Activated T-helper 17 cell treated with anti-CD3 and anti-CD28 coated beads, Interleukin-2, amount 50 U/mL, for 72 hours (primary cell): ENCODE measurements around the gene RSU1. TPM values are rescaled to one million over a fixed set of nuclear protein-coding genes. Genes with fewer than 3 reads are reported as not detected.

Source experiments
- ATAC-seq: fragments of 150-1000 bp; cut with Tn5 transposase; replicated peaks from 2 replicates; pipeline ENCODE4 v1.10.0; 2021; ENCODE audit warnings: mild to moderate bottlenecking, moderate library complexity
- H3K27ac Mint-ChIP-seq: one replicate; pipeline ENCODE4 v1.8.0; 2022; ENCODE audit warnings: mixed read lengths
- H3K27me3 Mint-ChIP-seq: one replicate; pipeline ENCODE4 v1.8.0; 2022; ENCODE audit warnings: mixed read lengths
- H3K36me3 Mint-ChIP-seq: one replicate; pipeline ENCODE4 v1.8.0; 2022; ENCODE audit warnings: low read depth, mild to moderate bottlenecking, mixed read lengths
- H3K4me1 Mint-ChIP-seq: one replicate; pipeline ENCODE4 v1.8.0; 2022; ENCODE audit warnings: mixed read lengths
- H3K4me3 Mint-ChIP-seq: one replicate; pipeline ENCODE4 v1.8.0; 2022; ENCODE audit warnings: mild to moderate bottlenecking, mixed read lengths
- H3K9me3 Mint-ChIP-seq: one replicate; pipeline ENCODE4 v1.8.0; 2022; ENCODE audit warnings: mixed read lengths
- total RNA-seq, 2 donors: library from RNA; stranded (reverse); gene quantifications; one replicate each; pipeline ENCODE4 v1.2.3, GENCODE V29; 2022

The RSU1 gene
- 10 to 100 TPM; 56.1 to 87.8 TPM for total RNA-seq

DNA sequence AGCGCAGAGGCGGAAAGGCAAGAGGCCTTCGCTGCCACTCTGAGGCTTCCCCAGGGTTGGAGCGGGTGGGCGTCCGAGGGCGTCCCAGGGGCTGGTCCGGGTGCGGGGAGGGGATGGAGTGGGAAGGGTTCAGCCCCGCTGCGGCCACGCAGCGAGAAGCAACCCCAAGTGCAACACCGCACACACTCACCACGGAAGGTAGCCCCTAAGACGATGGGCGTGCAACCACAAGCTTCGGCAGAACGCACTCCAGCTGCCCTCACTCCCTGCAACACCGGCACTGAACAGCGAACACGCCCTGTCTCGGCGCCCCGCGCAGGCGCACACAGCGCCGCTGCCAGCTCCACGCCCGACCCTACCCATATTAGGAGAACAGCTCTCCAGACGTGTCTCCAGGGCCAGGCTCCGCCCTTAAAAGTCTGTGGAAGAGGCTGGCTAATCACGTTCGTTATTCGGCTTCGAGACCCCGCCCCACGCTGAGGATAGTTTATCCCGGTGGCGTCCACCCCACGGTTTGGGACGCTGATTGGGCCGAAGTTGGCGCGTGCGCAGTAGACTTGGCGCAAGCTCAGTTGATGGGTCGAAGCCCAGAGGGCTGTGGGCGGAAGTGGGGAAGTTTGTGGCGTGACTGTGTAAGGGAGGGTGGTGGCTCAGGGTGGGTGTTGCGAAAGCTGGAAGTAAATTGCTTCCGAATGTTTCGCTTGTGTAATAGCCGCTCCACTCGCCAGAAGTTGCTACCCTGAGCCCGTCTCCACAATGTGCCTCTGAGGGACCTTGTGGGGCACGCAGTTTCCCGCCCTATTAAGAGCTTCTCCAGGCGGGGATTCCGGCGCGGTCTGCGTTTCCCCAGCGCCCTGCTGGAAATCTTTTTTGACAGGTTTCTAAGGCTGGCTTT, at the start of gene RSU1:
RSU1 (minus strand) TSS at position 300 of the 895 bp plus-strand sequence. CDS start 343 bp downstream, outside the sequence.
- Mint-ChIP-seq H3K9me3 (peaks cover 8% of the 10 kb centered on the region), H3K27me3 (no peaks in the 10 kb centered on the region), H3K4me1 (peaks cover 14% of the 10 kb centered on the region), H3K4me3 (peak within 1 kb of the TSS; percentile 93), H3K27ac (peak within 1 kb of the TSS; percentile 86), H3K36me3 (peaks cover 29% of the 10 kb centered on the region)
- ATAC-seq = peak; percentile 97

DNA sequence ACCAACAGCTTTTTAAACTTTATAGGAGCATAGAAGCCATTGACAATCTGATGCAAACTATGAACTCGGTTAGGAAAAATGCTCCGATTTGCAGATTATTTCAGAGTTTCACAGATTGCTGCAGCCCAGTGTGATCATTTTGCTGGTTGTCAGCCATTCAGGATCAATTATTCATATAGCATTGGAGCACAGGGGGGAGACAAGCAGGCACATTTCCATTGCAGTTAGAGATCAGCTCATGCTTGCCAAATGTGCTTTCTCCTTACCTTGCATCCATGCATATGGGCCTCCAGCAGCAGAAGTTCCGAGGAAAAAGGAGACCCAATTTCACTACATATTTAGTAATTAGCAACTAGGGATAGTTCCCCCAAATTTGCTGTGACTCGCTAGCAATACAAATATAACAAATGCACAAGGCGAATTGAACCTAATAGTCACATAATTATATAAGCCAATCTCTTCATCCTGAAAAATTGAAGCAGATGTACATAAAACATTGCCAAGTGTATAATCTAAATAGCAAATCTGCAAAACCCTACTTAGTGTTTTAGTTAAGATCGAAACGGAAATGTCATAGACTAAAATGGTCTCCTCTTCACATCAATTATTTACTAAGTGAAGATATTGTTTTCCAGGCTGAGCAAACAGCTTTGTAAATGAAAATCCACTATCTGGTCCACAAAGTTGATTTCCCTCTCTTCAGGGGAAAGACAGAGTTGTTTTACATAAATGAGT, 49.5 kb upstream of the RSU1 start:
- no peaks in the 10 kb centered on the region for H3K9me3 Mint-ChIP-seq

DNA sequence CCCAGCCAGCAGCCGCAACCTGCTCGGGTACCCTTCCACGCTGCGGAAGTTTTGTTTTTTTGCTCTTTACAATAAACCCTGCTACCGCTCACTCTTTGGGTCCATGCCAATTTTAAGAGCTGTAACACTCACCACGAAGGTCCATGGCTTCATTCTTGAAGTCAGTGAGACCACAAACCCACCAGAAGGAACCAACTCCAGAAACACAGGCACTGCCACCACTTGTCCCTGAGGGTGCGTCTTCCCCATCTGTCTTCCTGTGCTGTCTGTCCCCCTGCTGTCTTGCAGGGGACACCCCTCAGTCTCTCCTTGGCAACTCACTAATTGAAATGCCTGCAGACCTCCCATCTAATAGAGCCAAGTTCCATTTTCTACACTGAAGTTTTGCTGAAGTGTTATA, 48.5 kb upstream of the RSU1 start:
- H3K9me3 Mint-ChIP-seq = peaks cover 2% of the 10 kb centered on the region
- H3K4me3 Mint-ChIP-seq = no peak overlapping the region
- no peak for ATAC-seq
- no peaks in the 10 kb centered on the region for H3K36me3 Mint-ChIP-seq
- H3K27ac Mint-ChIP-seq = no peak overlapping the region
- H3K27me3 Mint-ChIP-seq = no peaks in the 10 kb centered on the region
- no peaks in the 10 kb centered on the region for H3K4me1 Mint-ChIP-seq

More for the DNA sequence above, 49.5 kb upstream of the RSU1 start:
- Mint-ChIP-seq H3K27ac (no peak overlapping the region), H3K4me3 (no peak overlapping the region), H3K27me3 (no peaks in the 10 kb centered on the region), H3K36me3 (no peaks in the 10 kb centered on the region), H3K4me1 (no peaks in the 10 kb centered on the region)
- ATAC-seq = no peak

DNA sequence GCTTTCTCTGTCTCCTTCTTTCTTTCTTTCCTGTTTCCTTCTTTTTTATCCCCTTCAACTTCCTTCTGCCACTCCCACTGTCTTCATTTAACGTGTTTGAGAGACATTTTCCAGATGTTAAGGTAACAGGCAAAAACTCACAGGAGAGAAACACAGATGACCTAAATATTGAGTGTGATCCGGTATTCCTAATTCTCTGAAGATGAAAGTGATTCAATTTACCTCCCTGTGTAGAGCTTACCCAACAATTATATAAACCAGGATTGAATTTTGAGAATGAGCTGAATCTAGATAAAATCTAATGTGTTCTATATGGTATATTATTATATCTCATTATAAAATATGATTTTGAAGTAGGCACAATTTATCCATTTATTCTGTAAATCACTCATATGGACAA, 46.5 kb upstream of the RSU1 start:
- Mint-ChIP-seq H3K27me3 (no peaks in the 10 kb centered on the region), H3K36me3 (no peaks in the 10 kb centered on the region), H3K9me3 (peaks cover 5% of the 10 kb centered on the region), H3K4me1 (no peaks in the 10 kb centered on the region), H3K4me3 (no peak overlapping the region), H3K27ac (no peak overlapping the region)
- ATAC-seq = no peak

DNA sequence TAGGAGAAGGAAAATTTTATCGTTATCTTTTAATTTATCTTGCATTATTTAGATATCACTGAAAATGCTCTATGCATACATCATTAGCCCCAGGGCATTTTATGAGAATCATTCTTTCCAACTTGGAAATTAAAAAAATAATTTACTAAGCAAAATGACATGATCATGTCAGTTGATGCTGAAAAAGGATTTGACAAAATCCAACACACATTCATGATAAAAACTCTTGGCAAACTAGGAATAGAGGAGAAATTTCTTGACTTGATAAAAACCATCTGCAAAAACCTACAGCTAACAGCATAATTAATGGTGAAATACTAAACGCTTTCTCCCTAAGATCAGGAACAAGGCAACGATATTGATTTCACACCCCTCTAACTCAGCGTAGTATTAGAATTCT, 40.2 kb upstream of the RSU1 start:
- no peak for ATAC-seq
- Mint-ChIP-seq H3K27me3 (peaks cover 2% of the 10 kb centered on the region), H3K4me3 (no peak overlapping the region), H3K27ac (no peak overlapping the region), H3K36me3 (no peaks in the 10 kb centered on the region), H3K9me3 (peaks cover 5% of the 10 kb centered on the region), H3K4me1 (no peaks in the 10 kb centered on the region)

DNA sequence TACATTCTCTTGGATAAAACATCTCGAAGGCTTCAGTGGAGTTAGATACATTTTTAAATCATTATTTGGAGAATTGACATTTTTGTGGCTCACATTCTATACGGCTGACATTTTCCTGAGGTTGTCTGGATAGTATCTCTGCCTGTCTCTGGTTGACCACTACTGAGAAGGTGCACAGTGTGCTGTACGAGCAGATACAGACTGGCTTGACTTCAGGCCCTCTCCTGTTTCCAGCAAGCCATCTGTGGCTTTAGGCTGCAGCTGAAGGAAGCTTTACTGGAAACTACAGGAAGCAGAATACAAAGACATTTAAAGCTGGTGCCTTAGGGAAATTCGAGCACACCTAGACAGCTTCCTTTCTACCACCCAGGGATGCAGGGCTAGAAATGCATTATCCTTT, 39.3 kb upstream of the RSU1 start:
- Mint-ChIP-seq H3K36me3 (no peaks in the 10 kb centered on the region), H3K27ac (no peak overlapping the region), H3K9me3 (peaks cover 5% of the 10 kb centered on the region), H3K27me3 (peaks cover 2% of the 10 kb centered on the region), H3K4me3 (no peak overlapping the region), H3K4me1 (no peaks in the 10 kb centered on the region)
- no peak for ATAC-seq

DNA sequence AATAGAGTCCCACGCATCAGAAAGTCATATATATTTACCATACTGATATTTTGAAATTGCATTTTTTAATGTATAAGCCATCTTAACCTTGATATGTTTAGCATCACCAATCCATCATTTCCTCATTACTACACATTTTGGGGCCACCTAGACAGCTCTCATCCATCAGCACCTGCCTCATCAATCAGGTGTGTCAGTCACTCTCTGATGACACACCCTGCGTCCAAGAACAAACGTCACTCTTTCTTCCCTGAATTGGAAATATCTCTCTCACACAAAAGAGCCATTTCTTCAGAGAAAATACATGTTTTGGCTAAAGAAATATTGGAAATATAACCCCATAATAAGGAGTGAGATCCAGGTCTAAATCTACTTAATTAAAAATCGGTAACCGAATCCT, 38.9 kb upstream of the RSU1 start:
- no peak for ATAC-seq
- H3K27ac Mint-ChIP-seq = no peak overlapping the region
- peaks cover 5% of the 10 kb centered on the region for H3K9me3 Mint-ChIP-seq
- no peaks in the 10 kb centered on the region for H3K36me3 Mint-ChIP-seq
- peaks cover 2% of the 10 kb centered on the region for H3K27me3 Mint-ChIP-seq
- no peak overlapping the region for H3K4me3 Mint-ChIP-seq
- no peaks in the 10 kb centered on the region for H3K4me1 Mint-ChIP-seq

DNA sequence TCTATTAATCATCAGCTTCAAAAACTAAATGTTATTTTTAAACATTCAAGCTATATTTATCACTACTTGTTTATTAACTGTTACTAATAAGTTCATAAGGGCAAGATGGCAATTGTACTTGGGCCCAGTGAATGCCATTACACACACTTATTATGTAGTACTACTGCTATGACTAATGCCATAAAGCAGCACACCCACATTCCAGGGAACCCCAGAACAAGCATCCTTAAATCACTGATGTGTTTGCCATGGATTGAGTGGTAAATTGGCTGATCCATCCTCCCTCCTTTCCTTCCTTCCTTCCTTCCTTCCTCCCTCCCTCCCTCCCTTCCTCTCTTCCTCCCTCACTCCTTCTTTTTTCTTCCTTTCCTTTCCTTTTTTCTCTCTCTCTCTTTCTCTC, 37.4 kb upstream of the RSU1 start:
- H3K27me3 Mint-ChIP-seq = peaks cover 2% of the 10 kb centered on the region
- no peaks in the 10 kb centered on the region for H3K36me3 Mint-ChIP-seq
- no peaks in the 10 kb centered on the region for H3K4me1 Mint-ChIP-seq
- ATAC-seq = no peak
- H3K4me3 Mint-ChIP-seq = no peak overlapping the region
- H3K9me3 Mint-ChIP-seq = no peaks in the 10 kb centered on the region
- no peak overlapping the region for H3K27ac Mint-ChIP-seq

DNA sequence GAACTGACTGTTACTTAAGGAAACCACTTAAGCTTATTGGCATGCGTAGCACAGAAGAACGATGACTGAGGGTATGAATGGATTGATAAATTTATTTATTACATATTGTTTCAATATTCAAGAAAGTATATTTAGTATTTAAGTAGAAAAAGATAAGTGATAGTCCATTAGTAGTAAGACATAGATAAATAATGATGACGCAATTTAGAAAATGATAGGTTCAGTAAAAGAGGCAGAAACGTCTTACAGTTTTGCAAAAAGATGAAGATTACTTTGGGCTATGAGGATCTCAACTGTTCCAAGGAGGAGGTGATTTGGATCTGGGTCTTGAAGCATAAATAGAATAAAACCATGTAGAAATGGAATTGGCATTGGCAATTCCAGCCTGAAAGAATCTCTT, 36.6 kb upstream of the RSU1 start:
- no peaks in the 10 kb centered on the region for H3K9me3 Mint-ChIP-seq
- no peak overlapping the region for H3K4me3 Mint-ChIP-seq
- H3K4me1 Mint-ChIP-seq = no peaks in the 10 kb centered on the region
- no peaks in the 10 kb centered on the region for H3K36me3 Mint-ChIP-seq
- peaks cover 2% of the 10 kb centered on the region for H3K27me3 Mint-ChIP-seq
- ATAC-seq = no peak
- no peak overlapping the region for H3K27ac Mint-ChIP-seq

DNA sequence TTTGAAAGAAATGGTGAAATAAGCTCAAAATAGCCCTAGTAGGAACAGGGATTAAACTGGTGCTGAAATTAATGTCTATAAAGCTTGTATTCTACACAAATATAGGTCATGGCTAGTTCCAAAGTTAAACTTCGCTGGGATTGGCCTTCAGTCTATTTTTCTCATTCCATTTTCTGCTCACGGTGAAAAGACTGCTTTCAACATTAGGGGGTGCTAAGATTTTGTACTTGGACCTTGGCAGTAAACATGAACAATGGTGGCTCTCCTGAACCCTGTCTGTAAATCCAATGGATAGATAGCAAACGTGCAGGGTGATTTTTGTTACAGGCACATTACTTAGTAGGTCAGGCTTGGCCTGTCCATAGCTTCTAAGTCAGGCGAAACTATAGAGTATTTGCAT, 36.0 kb upstream of the RSU1 start:
- Mint-ChIP-seq H3K27ac (no peak overlapping the region), H3K27me3 (peaks cover 2% of the 10 kb centered on the region), H3K4me1 (no peaks in the 10 kb centered on the region), H3K36me3 (no peaks in the 10 kb centered on the region), H3K9me3 (no peaks in the 10 kb centered on the region), H3K4me3 (no peak overlapping the region)
- ATAC-seq = no peak

DNA sequence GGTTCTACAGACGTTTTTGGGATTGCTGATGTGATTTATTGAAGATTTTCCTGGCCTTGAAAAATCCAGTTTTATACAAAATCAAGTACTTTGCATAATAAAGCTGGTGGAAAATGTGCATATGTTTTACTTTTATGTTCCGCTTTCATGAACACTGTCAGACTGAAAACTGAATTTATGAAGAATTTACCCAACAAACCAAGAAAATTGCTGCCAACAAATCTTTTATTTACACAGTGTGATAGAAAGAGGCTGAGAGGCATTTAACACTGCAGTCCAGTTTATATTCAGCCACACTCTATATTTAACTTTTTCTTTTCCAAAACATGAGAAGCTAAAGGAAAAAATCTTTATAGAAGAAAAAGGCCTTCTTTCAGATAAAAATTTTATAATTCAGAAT, 35.4 kb upstream of the RSU1 start:
- Mint-ChIP-seq H3K27ac (no peak overlapping the region), H3K4me3 (no peak overlapping the region), H3K27me3 (peaks cover 2% of the 10 kb centered on the region), H3K4me1 (no peaks in the 10 kb centered on the region), H3K9me3 (no peaks in the 10 kb centered on the region), H3K36me3 (no peaks in the 10 kb centered on the region)
- no peak for ATAC-seq

DNA sequence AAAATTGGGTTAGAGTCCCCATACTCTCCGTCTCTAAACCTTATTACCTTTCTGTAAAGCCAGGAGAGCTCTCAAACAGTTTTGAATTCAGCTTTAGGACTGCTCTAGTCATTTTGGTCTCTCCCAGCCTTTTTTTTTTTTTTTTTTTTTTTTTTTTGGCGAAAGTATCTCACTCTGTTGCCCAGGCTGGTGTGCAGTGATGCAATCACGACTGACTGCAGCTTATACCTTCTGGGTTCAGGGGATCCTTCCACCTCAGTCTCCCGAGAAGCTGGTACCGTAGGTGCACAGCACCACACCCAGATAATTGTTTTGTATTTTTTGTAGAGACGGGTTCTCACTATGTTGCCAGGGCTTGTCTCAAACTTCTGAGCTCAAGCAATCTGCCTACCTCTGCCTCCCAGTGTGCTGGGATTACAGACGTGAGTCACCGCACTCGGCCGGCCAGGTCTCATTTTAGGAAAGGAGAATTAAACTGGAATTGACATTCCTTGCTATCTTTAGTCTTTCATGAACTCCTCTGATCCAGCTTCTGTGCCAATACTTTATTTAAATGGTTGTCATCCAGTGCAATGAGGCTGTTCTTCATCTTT, 31.4 kb upstream of the RSU1 start:
- Mint-ChIP-seq H3K9me3 (no peaks in the 10 kb centered on the region), H3K4me3 (no peak overlapping the region)

DNA sequence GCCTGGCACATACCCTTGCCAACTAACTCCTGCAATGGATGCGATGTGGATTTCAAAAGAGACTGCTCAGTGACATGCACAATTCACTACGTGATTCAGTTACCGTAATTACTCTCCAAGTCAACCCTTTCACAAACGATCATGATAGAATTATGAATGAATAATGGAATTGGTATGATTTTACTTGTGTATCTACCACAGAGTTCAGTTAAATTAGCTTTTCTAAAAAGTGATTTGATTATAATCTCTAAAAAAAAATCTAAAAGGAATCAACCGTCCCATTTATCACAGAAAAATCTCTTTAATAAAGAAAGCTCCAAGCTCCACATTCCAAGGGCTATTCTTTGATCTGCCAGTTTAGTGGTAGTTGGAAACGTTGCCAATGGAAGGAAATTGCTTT, 30.4 kb upstream of the RSU1 start:
- H3K27me3 Mint-ChIP-seq = no peaks in the 10 kb centered on the region
- peaks cover 7% of the 10 kb centered on the region for H3K4me1 Mint-ChIP-seq
- H3K36me3 Mint-ChIP-seq = no peaks in the 10 kb centered on the region
- no peak for ATAC-seq
- H3K9me3 Mint-ChIP-seq = no peaks in the 10 kb centered on the region
- no peak overlapping the region for H3K27ac Mint-ChIP-seq
- H3K4me3 Mint-ChIP-seq = no peak overlapping the region

More for the DNA sequence above, 31.4 kb upstream of the RSU1 start:
- H3K36me3 Mint-ChIP-seq = no peaks in the 10 kb centered on the region
- H3K4me1 Mint-ChIP-seq = no peaks in the 10 kb centered on the region
- no peak overlapping the region for H3K27ac Mint-ChIP-seq
- no peak for ATAC-seq
- H3K27me3 Mint-ChIP-seq = no peaks in the 10 kb centered on the region

DNA sequence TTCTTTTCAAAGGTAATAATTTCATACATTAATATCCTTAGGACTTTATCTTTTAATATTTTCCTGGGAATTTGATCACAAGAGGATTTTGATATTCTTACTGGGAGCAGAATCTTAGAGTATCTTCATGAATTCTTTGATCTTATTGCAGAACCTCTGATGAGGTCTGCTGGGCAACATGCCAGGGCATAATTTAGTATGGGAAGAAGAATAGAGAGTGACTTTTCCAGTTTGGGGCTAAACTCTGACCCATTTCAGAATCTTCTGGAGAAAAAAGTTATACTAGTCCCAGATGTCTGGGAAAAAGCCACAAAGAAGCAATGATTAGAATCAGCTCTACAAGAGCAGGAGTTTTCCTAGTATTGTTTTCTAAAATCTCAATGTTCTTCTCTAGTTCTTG, 28.0 kb upstream of the RSU1 start:
- Mint-ChIP-seq H3K36me3 (no peaks in the 10 kb centered on the region), H3K4me1 (peaks cover 7% of the 10 kb centered on the region), H3K9me3 (no peaks in the 10 kb centered on the region), H3K27ac (no peak overlapping the region), H3K27me3 (no peaks in the 10 kb centered on the region), H3K4me3 (no peak overlapping the region)
- ATAC-seq = no peak
